GM12878 (cell line): ENCODE measurements around the gene PRR15L. TPM values are rescaled to one million over a fixed set of nuclear protein-coding genes. Genes with fewer than 3 reads are reported as not detected.

ENCODE experiments used
- BACH1 ChIP-seq: fragments of 450-650 bp; IDR thresholded peaks from 2 replicates; pipeline ENCODE4 v1.6.1; 2017; ENCODE audit warnings: mild to moderate bottlenecking, borderline replicate concordance
- CEBPZ ChIP-seq: fragments of 150-350 bp; IDR thresholded peaks from 2 replicates; pipeline ENCODE4 v1.6.1; 2016; ENCODE audit warnings: low read depth, low read length
- EP300 ChIP-seq, 2 experiments: fragments of 150-350 bp in 1 of 2; IDR thresholded peaks; 2 replicates each; pipeline ENCODE4 v1.6.1; 2011 to 2012; ENCODE audit warnings: low read depth in 2 of 2, low read length in 2 of 2, borderline replicate concordance in 1 of 2, improper control_type of control experiment in 1 of 2, inconsistent platforms in 1 of 2; ENCODE audit not compliant: control insufficient read depth in 1 of 2
- GABPA ChIP-seq: IDR thresholded peaks from 2 replicates; pipeline ENCODE4 v1.6.1; 2014; ENCODE audit warnings: antibody characterized with exemption, low read depth, mild to moderate bottlenecking, inconsistent platforms
- NFYB ChIP-seq: IDR thresholded peaks from 2 replicates; pipeline ENCODE4 v1.6.1; 2011; ENCODE audit warnings: low read depth, mild to moderate bottlenecking, low read length, improper control_type of control experiment, moderate library complexity; ENCODE audit not compliant: insufficient read depth
- NKRF ChIP-seq: fragments of 450-650 bp; conservative IDR thresholded peaks from 2 replicates; pipeline ENCODE4 v1.6.1; 2017; ENCODE audit warnings: mild to moderate bottlenecking, moderate library complexity
- PAX8 ChIP-seq: fragments of 450-650 bp; IDR thresholded peaks from 2 replicates; pipeline ENCODE4 v1.6.1; 2017; ENCODE audit warnings: mild to moderate bottlenecking, moderate library complexity
- TCF7 ChIP-seq: IDR thresholded peaks from 2 replicates; pipeline ENCODE4 v1.6.1; 2014; ENCODE audit warnings: antibody characterized with exemption, borderline replicate concordance
- ZNF207 ChIP-seq: fragments of 450-650 bp; IDR thresholded peaks from 2 replicates; pipeline ENCODE4 v1.6.1; 2014; ENCODE audit warnings: antibody characterized with exemption, mild to moderate bottlenecking, borderline replicate concordance
- polyA plus RNA-seq, 11 experiments: library from polyadenylated mRNA; depleted of rRNA in 4 of 11; unstranded in 6 of 11; stranded (reverse) in 5 of 11; fragments of >200 nt; fragmentation: Nextera tagmentation in 4 of 11; fragmentation: Illumina TruSeq in 1 of 11; extraction: Ambion mirVana in 4 of 11; extraction: Trizol in 1 of 11; gene quantifications; 1 replicate in 1 of 11; 2 replicates in 10 of 11; pipeline versions ENCODE4 v1.2.1 to v1.2.3, GENCODE V29; 2011 to 2016; ENCODE audit warnings: inconsistent platforms in 2 of 11, missing spikeins in 2 of 11, low read depth in 1 of 11
- total RNA-seq, 4 experiments: library from RNA; depleted of rRNA in 3 of 4; stranded (reverse); fragments of >200 nt in 3 of 4; fragmentation: Illumina TruSeq in 1 of 4; extraction: Trizol in 1 of 4; gene quantifications; 2 replicates each; pipeline versions ENCODE4 v1.2.1 to v1.2.3, GENCODE V29; 2013 to 2021
- TF ChIP-seq, protein P1 (sequence below): fragments of 450-650 bp; formaldehyde crosslinking; IDR thresholded peaks from 2 replicates; pipeline ENCODE4 v1.5.0; 2022; ENCODE audit warnings: mild to moderate bottlenecking, missing genetic modification characterization

PRR15L gene
- total and polyA plus RNA-seq, 10 of the 15 experiments (the other 5 are each of a cell fraction or from before 2014, with no cell fraction given): 0.11 to 0.18 TPM; not detected in 8

- TF ChIP-seq GABPA: peak; percentile 59; the same call in 1 of the 2 replicates
- 0 out of 2 replicates have a peak, but pooled peaks have one; percentile 17 for TF ChIP-seq BACH1
- TF ChIP-seq PAX8: no peak
- TF ChIP-seq, protein P1, sequence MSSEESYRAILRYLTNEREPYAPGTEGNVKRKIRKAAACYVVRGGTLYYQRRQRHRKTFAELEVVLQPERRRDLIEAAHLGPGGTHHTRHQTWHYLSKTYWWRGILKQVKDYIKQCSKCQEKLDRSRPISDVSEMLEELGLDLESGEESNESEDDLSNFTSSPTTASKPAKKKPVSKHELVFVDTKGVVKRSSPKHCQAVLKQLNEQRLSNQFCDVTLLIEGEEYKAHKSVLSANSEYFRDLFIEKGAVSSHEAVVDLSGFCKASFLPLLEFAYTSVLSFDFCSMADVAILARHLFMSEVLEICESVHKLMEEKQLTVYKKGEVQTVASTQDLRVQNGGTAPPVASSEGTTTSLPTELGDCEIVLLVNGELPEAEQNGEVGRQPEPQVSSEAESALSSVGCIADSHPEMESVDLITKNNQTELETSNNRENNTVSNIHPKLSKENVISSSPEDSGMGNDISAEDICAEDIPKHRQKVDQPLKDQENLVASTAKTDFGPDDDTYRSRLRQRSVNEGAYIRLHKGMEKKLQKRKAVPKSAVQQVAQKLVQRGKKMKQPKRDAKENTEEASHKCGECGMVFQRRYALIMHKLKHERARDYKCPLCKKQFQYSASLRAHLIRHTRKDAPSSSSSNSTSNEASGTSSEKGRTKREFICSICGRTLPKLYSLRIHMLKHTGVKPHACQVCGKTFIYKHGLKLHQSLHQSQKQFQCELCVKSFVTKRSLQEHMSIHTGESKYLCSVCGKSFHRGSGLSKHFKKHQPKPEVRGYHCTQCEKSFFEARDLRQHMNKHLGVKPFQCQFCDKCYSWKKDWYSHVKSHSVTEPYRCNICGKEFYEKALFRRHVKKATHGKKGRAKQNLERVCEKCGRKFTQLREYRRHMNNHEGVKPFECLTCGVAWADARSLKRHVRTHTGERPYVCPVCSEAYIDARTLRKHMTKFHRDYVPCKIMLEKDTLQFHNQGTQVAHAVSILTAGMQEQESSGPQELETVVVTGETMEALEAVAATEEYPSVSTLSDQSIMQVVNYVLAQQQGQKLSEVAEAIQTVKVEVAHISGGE (CRISPR knock-in tag): peak; percentile 70
- peak; percentile 71 for TF ChIP-seq NKRF
- 0 out of 4 replicates have a peak, but pooled peaks of 1 of the 2 experiments have one; percentile 12 for TF ChIP-seq EP300 (IDR thresholded peaks at IDR 0.05; ENCODE audit: borderline replicate concordance in 1 of 2, control insufficient read depth in 1 of 2, low read depth in 2 of 2, low read length in 2 of 2)
- peak; percentile 96 for TF ChIP-seq NFYB
- peak; percentile 38; the same call in 1 of the 2 replicates for TF ChIP-seq CEBPZ
- TF ChIP-seq ZNF207: no peak
- TF ChIP-seq TCF7: no peak
- TF ChIP-seq, all 136 proteins: peak for 51
These were observed 16.2 kb downstream of the PRR15L start, which contains the start of gene PNPO (continued) for GRCh38 chr17:47941246-47942095.
